GM19372 (cell line): ENCODE results near the gene ABL1.
"Not testable (repeated sequence)": the region's sequence is repeated elsewhere in the genome, so short reads cannot be mapped to it uniquely, and the experiment has no call there.

Experiments
- ATAC-seq: cut with Tn5 transposase; IDR thresholded peaks from one replicate; pipeline ENCODE4 v1.9.1; 2021; ENCODE audit warnings: mild to moderate bottlenecking, low read depth, moderate library complexity; ENCODE audit not compliant: unreplicated experiment

Gene ABL1

GRCh38 chr9:130847306-130848217, 12.5 kb downstream of the ABL1 start:
- no peak for ATAC-seq

GRCh38 chr9:130848514-130848913, 13.5 kb downstream of the ABL1 start:
- ATAC-seq, result not testable (repeated sequence)

- no peak for ATAC-seq
These were observed 14.3 kb downstream of the ABL1 start for GRCh38 chr9:130849356-130849755.

DNA sequence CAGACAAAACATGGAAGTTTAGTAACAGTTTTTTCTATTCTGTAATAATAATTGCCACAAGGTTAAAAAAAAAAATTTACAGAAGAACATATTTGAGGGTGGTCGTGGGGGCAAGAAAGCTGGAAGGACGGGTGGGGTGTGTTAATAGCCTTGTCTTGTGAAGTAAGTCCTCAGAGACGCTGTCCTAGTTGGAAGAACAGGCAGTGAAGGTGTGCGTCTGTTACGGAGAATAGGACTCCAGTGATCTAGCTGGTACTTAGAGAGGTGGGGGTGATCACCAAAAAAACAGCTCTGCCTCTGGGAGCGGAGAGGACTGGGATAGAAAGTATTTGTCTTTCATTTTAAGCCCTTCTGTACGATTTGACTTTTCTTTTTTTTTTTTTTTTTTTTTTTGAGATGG, 17.7 kb downstream of the ABL1 start:
- ATAC-seq, result no peak

- ATAC-seq, result no peak
These were observed 19.0 kb downstream of the ABL1 start for GRCh38 chr9:130854092-130854491.

- no peak for ATAC-seq
These were observed 19.8 kb downstream of the ABL1 start for GRCh38 chr9:130854835-130855234.

DNA sequence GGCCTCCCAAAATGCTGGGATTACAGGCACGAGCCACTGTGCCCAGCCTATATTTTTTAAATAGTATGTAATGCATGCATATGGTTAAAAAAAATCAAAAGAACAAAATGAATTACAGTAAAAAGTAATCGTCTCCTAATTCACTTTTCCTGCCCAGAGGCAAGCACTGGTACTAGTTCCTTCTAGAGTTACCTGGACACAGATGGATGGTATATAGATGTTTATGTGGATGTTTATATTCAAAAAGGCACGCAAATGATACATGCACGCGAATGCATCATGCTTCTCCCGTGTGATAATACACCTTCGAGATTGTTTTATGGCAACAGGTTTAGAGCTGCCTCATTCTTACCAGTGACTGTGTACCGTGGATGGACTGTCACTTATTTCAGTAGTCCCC, 21.4 kb downstream of the ABL1 start:
- ATAC-seq, result no peak

- no peak for ATAC-seq
These were observed 23.0 kb downstream of the ABL1 start for GRCh38 chr9:130857864-130858738.

- no peak for ATAC-seq
These were observed 24.0 kb downstream of the ABL1 start for GRCh38 chr9:130858739-130859705.

GRCh38 chr9:130860458-130861316, 25.6 kb downstream of the ABL1 start:
- ATAC-seq, result no peak

DNA sequence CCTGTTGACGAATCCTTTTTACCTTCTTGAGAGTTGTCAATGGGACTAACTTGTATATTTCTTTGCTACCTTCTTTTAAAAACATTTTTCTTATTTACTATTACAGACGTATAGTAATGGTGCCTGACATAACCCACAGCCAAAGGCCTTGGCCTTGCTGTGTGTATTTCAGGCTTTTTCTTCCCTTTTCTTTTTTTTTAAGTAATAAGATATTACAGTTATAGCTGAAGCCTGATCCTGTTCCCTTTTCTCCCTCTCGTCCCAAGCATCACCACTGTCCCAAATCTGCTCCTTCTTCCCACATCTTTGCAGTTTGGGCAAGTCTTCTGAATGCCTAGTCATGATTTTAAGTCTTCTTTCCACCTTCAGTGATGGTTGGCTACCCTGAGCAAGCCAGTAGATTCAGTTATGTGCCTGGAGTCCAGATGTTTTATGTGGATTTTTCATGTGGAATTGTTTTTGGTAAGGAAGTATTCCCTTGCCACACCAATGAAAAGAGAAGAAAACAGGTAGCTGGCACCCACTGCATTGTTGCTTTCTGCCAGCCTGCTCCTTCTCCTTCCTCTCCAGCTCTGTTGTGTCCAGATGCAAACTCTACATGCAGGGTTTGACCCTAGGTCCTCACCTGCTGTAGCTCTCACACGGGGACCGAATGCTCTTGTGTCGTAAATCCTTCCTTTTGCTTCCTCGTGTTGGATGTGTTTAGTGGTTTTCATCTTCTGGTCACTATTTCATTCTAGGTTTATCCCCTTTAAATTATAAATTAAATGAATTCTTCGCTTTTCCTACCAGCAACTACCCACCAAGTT, 26.5 kb downstream of the ABL1 start:
- no peak for ATAC-seq

GRCh38 chr9:130862217-130862616, 27.2 kb downstream of the ABL1 start:
- no peak for ATAC-seq

- ATAC-seq, result no peak
These were observed 27.7 kb downstream of the ABL1 start for GRCh38 chr9:130862747-130863146.

DNA sequence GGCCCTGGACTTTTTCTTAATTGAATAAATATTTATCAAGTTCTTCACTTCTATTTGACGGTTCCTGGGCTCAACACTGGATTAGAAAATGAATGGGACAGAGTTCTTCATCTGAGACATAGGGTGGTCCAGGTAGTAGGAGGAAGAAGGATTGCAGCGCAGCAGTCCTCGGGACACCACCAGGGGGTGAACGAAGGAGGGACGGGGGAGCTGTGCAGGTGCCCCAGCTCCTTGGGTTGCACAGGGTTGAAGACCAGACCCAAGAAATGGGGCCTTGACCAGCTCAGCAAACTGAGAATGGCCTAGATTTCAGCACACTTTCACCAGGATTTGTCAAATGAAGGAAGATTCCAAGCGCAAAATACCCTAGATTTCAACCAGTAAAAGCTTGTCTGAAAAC, 29.5 kb downstream of the ABL1 start:
- ATAC-seq, result no peak

- ATAC-seq, result no peak
These were observed 30.9 kb downstream of the ABL1 start for GRCh38 chr9:130865921-130866320.

DNA sequence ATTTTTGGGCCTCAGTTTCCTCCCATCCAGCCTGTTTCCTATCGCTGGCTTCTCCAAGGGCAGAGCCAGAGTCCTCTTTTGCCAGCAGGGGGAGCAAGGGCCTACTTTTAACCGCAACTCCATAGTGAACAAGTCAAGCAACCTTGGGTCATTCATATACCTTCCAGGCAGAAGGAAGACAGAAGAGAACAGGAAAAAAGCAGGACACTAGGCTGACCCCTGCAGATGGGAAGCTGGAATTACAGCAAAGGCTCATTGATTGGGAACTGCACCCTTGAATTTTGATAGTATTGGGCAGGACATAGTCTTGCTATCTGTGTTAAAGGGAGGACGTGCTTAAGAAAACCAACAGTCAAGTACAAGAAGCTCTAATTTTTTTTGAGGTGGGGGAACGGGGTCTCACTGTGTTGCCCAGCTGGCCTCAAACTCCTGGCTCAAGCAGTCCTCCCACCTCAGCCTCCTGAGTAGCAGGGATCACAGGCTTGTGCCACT, 31.5 kb downstream of the ABL1 start:
- no peak for ATAC-seq

- no peak for ATAC-seq
These were observed 32.5 kb downstream of the ABL1 start for GRCh38 chr9:130867556-130867955.

DNA sequence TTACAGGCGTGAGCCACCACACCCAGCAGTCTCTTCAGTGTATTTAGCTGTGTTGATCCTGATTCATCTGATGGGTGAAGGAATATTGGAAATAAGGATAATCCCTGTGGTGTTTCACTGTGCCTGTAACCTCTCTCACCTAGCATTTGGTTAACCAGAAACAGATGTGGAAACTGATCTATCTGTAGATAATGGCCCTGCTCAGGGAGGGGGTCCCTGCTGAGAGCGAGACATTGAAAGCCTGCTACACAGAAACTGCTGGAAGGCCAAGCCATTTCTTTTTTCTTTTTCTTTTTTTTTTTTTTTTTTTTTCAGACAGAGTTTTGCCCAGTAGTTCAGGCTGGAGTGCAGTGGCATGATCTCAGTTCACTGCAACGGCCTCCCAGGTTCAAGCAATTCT, 33.2 kb downstream of the ABL1 start:
- ATAC-seq, result no peak
